SK-N-SH (cell line): ENCODE data around the gene TEKT5. TPM values are rescaled to one million over a fixed set of nuclear protein-coding genes. Genes with fewer than 3 reads are reported as not detected.

Source experiments
- CTCF ChIA-PET: fragments of 300-600, 350-600 bp; formaldehyde crosslinking; extraction: SDS; loops from one replicate; lab custom pipeline; 2021; lab: Yijun Ruan, JAX
- POLR2A ChIA-PET: fragments of 350-600 bp; sonication (Branson Sonifier 250); formaldehyde crosslinking; extraction: SDS; loops from one replicate; lab custom pipeline; 2020; ENCODE audit warnings: antibody characterized with exemption, inconsistent platforms; lab: Yijun Ruan, JAX
- DNase-seq: peaks from one replicate; pipeline ENCODE4 v3.0.0; 2012
- H2AFZ ChIP-seq: fragments of 200-600 bp; sonication (generic); 2 replicates; pipeline ENCODE4 v1.8.1; 2016; ENCODE audit warnings: antibody characterized with exemption, mild to moderate bottlenecking, low read depth
- H3F3A ChIP-seq: fragments of 200-600 bp; sonication (generic); replicated peaks from 2 replicates; pipeline ENCODE3; 2016; ENCODE audit warnings: antibody characterized with exemption, mild to moderate bottlenecking; ENCODE audit not compliant: insufficient read depth
- H3K27ac ChIP-seq, 2 experiments: fragments of 200-500 bp in 1 of 2; fragments of 200-600 bp in 1 of 2; sonication (Bioruptor generic) in 1 of 2; sonication (generic), shearing (Covaris generic) in 1 of 2; 2 replicates each; pipeline versions ENCODE4 v1.5.1 to v1.6.1; 2014 to 2016; ENCODE audit warnings: low read depth in 2 of 2, inconsistent platforms in 1 of 2, low read length in 1 of 2, mild to moderate bottlenecking in 1 of 2, mixed read lengths in 1 of 2
- H3K27me3 ChIP-seq: fragments of 200-600 bp; sonication (generic), shearing (Covaris generic); 2 replicates; pipeline ENCODE4 v1.6.1; 2016; ENCODE audit warnings: mixed run types; ENCODE audit not compliant: insufficient read depth
- H3K36me3 ChIP-seq, 2 experiments: fragments of 200-500 bp in 1 of 2; fragments of 200-600 bp in 1 of 2; sonication (Bioruptor generic) in 1 of 2; sonication (generic) in 1 of 2; replicated peaks in 1 of 2; 2 replicates each; pipeline versions ENCODE3 to v1.5.1; 2014 to 2016; ENCODE audit warnings: low read length in 1 of 2, mild to moderate bottlenecking in 1 of 2; ENCODE audit not compliant: insufficient read depth in 2 of 2, control insufficient read depth in 1 of 2
- H3K4me1 ChIP-seq, 2 experiments: fragments of 200-500 bp in 1 of 2; fragments of 200-600 bp in 1 of 2; sonication (Bioruptor generic) in 1 of 2; sonication (generic), shearing (Covaris generic) in 1 of 2; 2 replicates each; pipeline versions ENCODE4 v1.5.1 to v1.6.1; 2014 to 2016; ENCODE audit warnings: low read depth in 1 of 2, low read length in 1 of 2, mixed run types in 1 of 2; ENCODE audit not compliant: insufficient read depth in 2 of 2, control insufficient read depth in 1 of 2
- H3K4me2 ChIP-seq: fragments of 200-600 bp; sonication (generic), shearing (Covaris generic); 2 replicates; pipeline ENCODE4 v1.6.1; 2017; ENCODE audit warnings: mixed run types
- H3K4me3 ChIP-seq, 2 experiments: fragments of 200-500 bp in 1 of 2; fragments of 200-600 bp in 1 of 2; sonication (Bioruptor generic) in 1 of 2; sonication (generic), shearing (Covaris generic) in 1 of 2; 2 replicates each; pipeline versions ENCODE4 v1.5.1 to v1.8.1; 2014 to 2016; ENCODE audit warnings: low read depth in 2 of 2, inconsistent platforms in 1 of 2, low read length in 1 of 2, mild to moderate bottlenecking in 1 of 2, mixed read lengths in 1 of 2, moderate library complexity in 1 of 2
- H3K79me2 ChIP-seq: fragments of 200-600 bp; sonication (generic); 2 replicates; pipeline ENCODE4 v1.8.1; 2017; ENCODE audit warnings: mild to moderate bottlenecking; ENCODE audit not compliant: insufficient read depth
- H3K9ac ChIP-seq: fragments of 200-600 bp; sonication (generic); 2 replicates; pipeline ENCODE4 v1.6.1; 2017; ENCODE audit warnings: mixed run types
- H3K9me2 ChIP-seq: fragments of 200-600 bp; sonication (generic); 2 replicates; pipeline ENCODE4 v1.6.1; 2017; ENCODE audit warnings: mixed run types
- H3K9me3 ChIP-seq: fragments of 200-600 bp; sonication (generic); 2 replicates; pipeline ENCODE4 v1.6.1; 2017; ENCODE audit warnings: mixed run types, mild to moderate bottlenecking, moderate library complexity
- H4K20me1 ChIP-seq: fragments of 200-600 bp; sonication (generic); 2 replicates; pipeline ENCODE4 v1.6.1; 2017; ENCODE audit warnings: mild to moderate bottlenecking, mixed run types; ENCODE audit not compliant: insufficient read depth
- CHD2 ChIP-seq: fragments of 150-350 bp; IDR thresholded peaks from 2 replicates; pipeline ENCODE4 v1.6.1; 2018; ENCODE audit warnings: low read length; ENCODE audit not compliant: partially characterized antibody
- FOSL2 ChIP-seq: IDR thresholded peaks from 2 replicates; pipeline ENCODE4 v1.4.0; 2012; ENCODE audit warnings: low read depth, mild to moderate bottlenecking, moderate library complexity, borderline replicate concordance
- FOXJ3 ChIP-seq: sonication (generic); formaldehyde crosslinking; IDR thresholded peaks from 2 replicates; pipeline ENCODE4 v1.5.1; 2020; ENCODE audit warnings: mild to moderate bottlenecking, missing genetic modification reagents
- GATA2 ChIP-seq: sonication (generic); formaldehyde crosslinking; IDR thresholded peaks from 2 replicates; pipeline ENCODE4 v1.5.0; 2020; ENCODE audit warnings: mild to moderate bottlenecking, missing genetic modification reagents
- IRF3 ChIP-seq: fragments of 150-350 bp; IDR thresholded peaks from 2 replicates; pipeline ENCODE4 v1.6.1; 2016; ENCODE audit warnings: mild to moderate bottlenecking, low read depth, low read length
- JUND ChIP-seq: IDR thresholded peaks from 2 replicates; pipeline ENCODE4 v1.4.0; 2012
- MEF2A ChIP-seq: IDR thresholded peaks from 2 replicates; pipeline ENCODE4 v1.4.0; 2012; ENCODE audit warnings: low read depth, borderline replicate concordance
- MXI1 ChIP-seq: IDR thresholded peaks from 2 replicates; pipeline ENCODE4 v1.6.1; 2012; ENCODE audit warnings: mild to moderate bottlenecking, low read depth, low read length, improper control_type of control experiment
- NFIC ChIP-seq: IDR thresholded peaks from 2 replicates; pipeline ENCODE4 v1.4.0; 2012; ENCODE audit warnings: borderline replicate concordance
- POLR2AphosphoS5 ChIP-seq: IDR thresholded peaks from 2 replicates; pipeline ENCODE4 v1.6.1; 2012; ENCODE audit warnings: low read depth, low read length
- RFX5 ChIP-seq: IDR thresholded peaks from 2 replicates; pipeline ENCODE4 v1.6.1; 2012; ENCODE audit warnings: mild to moderate bottlenecking, improper control_type of control experiment, low read length
- SIN3A ChIP-seq: IDR thresholded peaks from 2 replicates; pipeline ENCODE4 v1.6.1; 2012; ENCODE audit warnings: low read depth, mild to moderate bottlenecking, low read length, moderate library complexity, borderline replicate concordance
- SMC3 ChIP-seq: IDR thresholded peaks from 2 replicates; pipeline ENCODE4 v1.6.1; 2012; ENCODE audit warnings: low read depth, low read length, improper control_type of control experiment
- TAF1 ChIP-seq: IDR thresholded peaks from 2 replicates; pipeline ENCODE4 v1.6.1; 2012; ENCODE audit warnings: low read depth, mild to moderate bottlenecking, low read length, moderate library complexity, borderline replicate concordance
- TCF12 ChIP-seq: IDR thresholded peaks from 2 replicates; pipeline ENCODE4 v1.4.0; 2012
- TEAD4 ChIP-seq: IDR thresholded peaks from 2 replicates; pipeline ENCODE4 v1.4.0; 2012; ENCODE audit warnings: mild to moderate bottlenecking, borderline replicate concordance; ENCODE audit not compliant: insufficient read depth
- USF1 ChIP-seq: IDR thresholded peaks from 2 replicates; pipeline ENCODE4 v1.4.0; 2012; ENCODE audit warnings: low read depth, borderline replicate concordance
- USF2 ChIP-seq: fragments of 150-350 bp; IDR thresholded peaks from 2 replicates; pipeline ENCODE4 v1.6.1; 2017; ENCODE audit warnings: antibody characterized with exemption, low read length, low read depth, borderline replicate concordance
- YY1 ChIP-seq: IDR thresholded peaks from 2 replicates; pipeline ENCODE4 v1.4.0; 2012; ENCODE audit warnings: low read depth, mild to moderate bottlenecking
- WGBS: methylation state at CpG from one replicate; pipeline ENCODE4 v1.1.6; 2017; ENCODE audit warnings: low lambda C conversion rate; 5-methylcytosine and 5-hydroxymethylcytosine counted together
- polyA plus RNA-seq, 3 experiments: library from polyadenylated mRNA; depleted of rRNA; stranded (reverse); fragments of >200 nt; gene quantifications; 2 replicates each; pipeline ENCODE4 v1.2.3, GENCODE V29; 2012
- TF ChIP-seq, protein P1 (sequence below): IDR thresholded peaks from 2 replicates; pipeline ENCODE4 v1.4.0; 2012; ENCODE audit warnings: low read depth
- TF ChIP-seq, protein P2 (sequence below): IDR thresholded peaks from 2 replicates; pipeline ENCODE4 v1.6.1; 2012; ENCODE audit warnings: mild to moderate bottlenecking, low read depth, low read length, moderate library complexity

TEKT5 gene
- polyA plus RNA-seq, 1 of the 3 experiments (the other 2 are of a cell fraction): not detected

- no peaks in the 10 kb centered on the region for H4K20me1 ChIP-seq
- TF ChIP-seq MXI1 (no peak), NFIC (no peak), POLR2AphosphoS5 (no peak), CHD2 (no peak), USF2 (no peak), YY1 (no peak), TAF1 (no peak), USF1 (no peak)
- H3F3A ChIP-seq: no peaks in the 10 kb centered on the region
- H3K4me2 ChIP-seq: no peak overlapping the region
- H3K9ac ChIP-seq: no peak overlapping the region
- no peaks in the 10 kb centered on the region for H3K9me2 ChIP-seq
- ChIA-PET CTCF (no interaction called here), POLR2A (no interaction called here)
- H3K36me3 ChIP-seq: no peaks in the 10 kb centered on the region
- H3K27me3 ChIP-seq: no peaks in the 10 kb centered on the region
- WGBS: 46% methylated on average over 6 of the region's 6 CpGs
- H3K9me3 ChIP-seq: no peaks in the 10 kb centered on the region
- DNase-seq: no peak
- H2AFZ ChIP-seq: no peak overlapping the region
- no peak overlapping the region for H3K27ac ChIP-seq
- H3K4me1 ChIP-seq: no peaks in the 10 kb centered on the region
- H3K79me2 ChIP-seq: no peaks in the 10 kb centered on the region
- H3K4me3 ChIP-seq: no peak overlapping the region
Observed at GRCh38 chr16:10638101-10638500, 56.6 kb downstream of the TEKT5 start.

GRCh38 chr16:10637337-10638037, 57.2 kb downstream of the TEKT5 start:
- Histone ChIP-seq H3K27ac (no peak overlapping the region), H3K36me3 (no peaks in the 10 kb centered on the region), H3K9me3 (no peaks in the 10 kb centered on the region), H3F3A (no peaks in the 10 kb centered on the region), H3K4me3 (no peak overlapping the region), H3K4me2 (no peak overlapping the region), H3K9ac (no peak overlapping the region), H3K4me1 (no peaks in the 10 kb centered on the region), H3K27me3 (no peaks in the 10 kb centered on the region), H4K20me1 (no peaks in the 10 kb centered on the region), H3K9me2 (no peaks in the 10 kb centered on the region), H2AFZ (no peak overlapping the region), H3K79me2 (no peaks in the 10 kb centered on the region)
- DNase-seq: no peak
- ChIA-PET POLR2A (no interaction called here), CTCF (no interaction called here)
- 69% methylated on average over 6 of the region's 6 CpGs for WGBS
- TF ChIP-seq, protein P1, sequence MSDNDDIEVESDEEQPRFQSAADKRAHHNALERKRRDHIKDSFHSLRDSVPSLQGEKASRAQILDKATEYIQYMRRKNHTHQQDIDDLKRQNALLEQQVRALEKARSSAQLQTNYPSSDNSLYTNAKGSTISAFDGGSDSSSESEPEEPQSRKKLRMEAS: no peak
- TF ChIP-seq POLR2AphosphoS5 (no peak), TCF12 (no peak), YY1 (no peak), MEF2A (no peak), RFX5 (no peak), TAF1 (no peak), SIN3A (no peak), TEAD4 (no peak), GATA2 (CRISPR knock-in tag) (no peak), IRF3 (no peak), JUND (no peak), FOSL2 (no peak), FOXJ3 (no peak), SMC3 (no peak), MXI1 (no peak)
- TF ChIP-seq, protein P2, sequence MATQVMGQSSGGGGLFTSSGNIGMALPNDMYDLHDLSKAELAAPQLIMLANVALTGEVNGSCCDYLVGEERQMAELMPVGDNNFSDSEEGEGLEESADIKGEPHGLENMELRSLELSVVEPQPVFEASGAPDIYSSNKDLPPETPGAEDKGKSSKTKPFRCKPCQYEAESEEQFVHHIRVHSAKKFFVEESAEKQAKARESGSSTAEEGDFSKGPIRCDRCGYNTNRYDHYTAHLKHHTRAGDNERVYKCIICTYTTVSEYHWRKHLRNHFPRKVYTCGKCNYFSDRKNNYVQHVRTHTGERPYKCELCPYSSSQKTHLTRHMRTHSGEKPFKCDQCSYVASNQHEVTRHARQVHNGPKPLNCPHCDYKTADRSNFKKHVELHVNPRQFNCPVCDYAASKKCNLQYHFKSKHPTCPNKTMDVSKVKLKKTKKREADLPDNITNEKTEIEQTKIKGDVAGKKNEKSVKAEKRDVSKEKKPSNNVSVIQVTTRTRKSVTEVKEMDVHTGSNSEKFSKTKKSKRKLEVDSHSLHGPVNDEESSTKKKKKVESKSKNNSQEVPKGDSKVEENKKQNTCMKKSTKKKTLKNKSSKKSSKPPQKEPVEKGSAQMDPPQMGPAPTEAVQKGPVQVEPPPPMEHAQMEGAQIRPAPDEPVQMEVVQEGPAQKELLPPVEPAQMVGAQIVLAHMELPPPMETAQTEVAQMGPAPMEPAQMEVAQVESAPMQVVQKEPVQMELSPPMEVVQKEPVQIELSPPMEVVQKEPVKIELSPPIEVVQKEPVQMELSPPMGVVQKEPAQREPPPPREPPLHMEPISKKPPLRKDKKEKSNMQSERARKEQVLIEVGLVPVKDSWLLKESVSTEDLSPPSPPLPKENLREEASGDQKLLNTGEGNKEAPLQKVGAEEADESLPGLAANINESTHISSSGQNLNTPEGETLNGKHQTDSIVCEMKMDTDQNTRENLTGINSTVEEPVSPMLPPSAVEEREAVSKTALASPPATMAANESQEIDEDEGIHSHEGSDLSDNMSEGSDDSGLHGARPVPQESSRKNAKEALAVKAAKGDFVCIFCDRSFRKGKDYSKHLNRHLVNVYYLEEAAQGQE: no peak
